HL-60 (cell line): ENCODE data around the gene DHRS12.

Experiments
- DNase-seq, 2 experiments: peaks; one replicate each; pipeline ENCODE4 v3.0.0-alpha.2; 2010 to 2020; ENCODE audit warnings: low read depth in 1 of 2, low spot score in 1 of 2
- H3K27ac ChIP-seq: fragments of 250-450 bp; sonication (Bioruptor Pico); replicated peaks from 2 replicates; pipeline ENCODE4 v1.5.1; 2020; ENCODE audit warnings: mild to moderate bottlenecking, moderate library complexity
- H3K27me3 ChIP-seq: fragments of 250-450 bp; sonication (Bioruptor Pico); 2 replicates; pipeline ENCODE4 v1.5.1; 2021; ENCODE audit warnings: mild to moderate bottlenecking, moderate library complexity; ENCODE audit not compliant: insufficient read depth, poor library complexity, severe bottlenecking
- H3K4me3 ChIP-seq: replicated peaks from 2 replicates; pipeline ENCODE4 v1.5.1; 2011; ENCODE audit warnings: mild to moderate bottlenecking, control low read depth, low read length; ENCODE audit not compliant: insufficient read depth
- CTCF ChIP-seq: IDR thresholded peaks from one replicate; pipeline ENCODE4 v1.5.1; 2011; ENCODE audit warnings: low read length, control low read depth, inconsistent platforms; ENCODE audit not compliant: insufficient read depth
- GABPA ChIP-seq: IDR thresholded peaks from 2 replicates; pipeline ENCODE4 v1.6.1; 2012; ENCODE audit warnings: low read depth
- POLR2AphosphoS5 ChIP-seq: IDR thresholded peaks from 2 replicates; pipeline ENCODE4 v1.6.1; 2012; ENCODE audit warnings: low read depth
- REST ChIP-seq: IDR thresholded peaks from 2 replicates; pipeline ENCODE4 v1.6.1; 2012; ENCODE audit warnings: low read depth; ENCODE audit not compliant: insufficient replicate concordance
- SPI1 ChIP-seq: IDR thresholded peaks from 2 replicates; pipeline ENCODE4 v1.6.1; 2012; ENCODE audit warnings: low read depth, mild to moderate bottlenecking, borderline replicate concordance

DHRS12 gene

GRCh38 chr13:51747438-51748434, 56.2 kb downstream of the DHRS12 start:
- no peak for TF ChIP-seq REST
- TF ChIP-seq POLR2AphosphoS5: no peak
- TF ChIP-seq CTCF: no peak
- no peak for TF ChIP-seq SPI1
- no peak for TF ChIP-seq GABPA
- H3K4me3 ChIP-seq: no peak overlapping the region
- no peak for DNase-seq
- no peak overlapping the region for H3K27ac ChIP-seq
- no peaks in the 10 kb centered on the region for H3K27me3 ChIP-seq

GRCh38 chr13:51746802-51747201, 57.2 kb downstream of the DHRS12 start:
- no peaks in the 10 kb centered on the region for H3K27me3 ChIP-seq
- H3K4me3 ChIP-seq: no peak overlapping the region
- H3K27ac ChIP-seq: no peak overlapping the region
- no peak for DNase-seq
- TF ChIP-seq CTCF (no peak), GABPA (no peak), REST (no peak), SPI1 (no peak), POLR2AphosphoS5 (no peak)

GRCh38 chr13:51745243-51745642, 58.7 kb downstream of the DHRS12 start:
- H3K27me3 ChIP-seq: no peaks in the 10 kb centered on the region
- no peak for TF ChIP-seq REST
- no peak for TF ChIP-seq GABPA
- TF ChIP-seq SPI1: no peak
- TF ChIP-seq CTCF: no peak
- TF ChIP-seq POLR2AphosphoS5: no peak
- H3K27ac ChIP-seq: no peak overlapping the region
- DNase-seq: no peak
- H3K4me3 ChIP-seq: no peak overlapping the region
